GM19455 (cell line): ENCODE measurements around the gene SCN9A.
"Not testable (repeated sequence)": the region's sequence is repeated elsewhere in the genome, so short reads cannot be mapped to it uniquely, and the experiment has no call there.

Experiments used
- ATAC-seq: cut with Tn5 transposase; IDR thresholded peaks from one replicate; pipeline ENCODE4 v1.9.1; 2021; ENCODE audit not compliant: unreplicated experiment

Gene SCN9A

GRCh38 chr2:166376488-166376828 is 714 bp upstream of the SCN9A start:
- ATAC-seq = no peak

- peak; percentile 29 for ATAC-seq
Observed at GRCh38 chr2:166375195-166375735, 479 bp downstream of the SCN9A start.

GRCh38 chr2:166373951-166374350 is 1.8 kb downstream of the SCN9A start:
- ATAC-seq = no peak

- no peak for ATAC-seq
Observed at GRCh38 chr2:166373539-166373938, 2.2 kb downstream of the SCN9A start.

GRCh38 chr2:166373105-166373504 is 2.6 kb downstream of the SCN9A start:
- ATAC-seq = no peak

- no peak for ATAC-seq
Observed at GRCh38 chr2:166372046-166372445, 3.7 kb downstream of the SCN9A start.

- no peak for ATAC-seq
Observed at GRCh38 chr2:166365803-166366420, 9.8 kb downstream of the SCN9A start.

GRCh38 chr2:166365239-166365638 is 10.5 kb downstream of the SCN9A start:
- no peak for ATAC-seq

- no peak for ATAC-seq
Observed at GRCh38 chr2:166364476-166365161, 11.1 kb downstream of the SCN9A start.

- ATAC-seq = no peak
Observed at GRCh38 chr2:166361351-166362153, 14.2 kb downstream of the SCN9A start.

- no peak for ATAC-seq
Observed at GRCh38 chr2:166360906-166361305, 14.8 kb downstream of the SCN9A start.

GRCh38 chr2:166360426-166360825 is 15.3 kb downstream of the SCN9A start:
- ATAC-seq = no peak

GRCh38 chr2:166357950-166358321 is 17.8 kb downstream of the SCN9A start:
- ATAC-seq = not testable (repeated sequence)

- ATAC-seq = no peak
Observed at GRCh38 chr2:166357068-166357949, 18.4 kb downstream of the SCN9A start.

GRCh38 chr2:166351319-166351718 is 24.4 kb downstream of the SCN9A start:
- no peak for ATAC-seq

- ATAC-seq = no peak
Observed at GRCh38 chr2:166350525-166350924, 25.2 kb downstream of the SCN9A start.

- ATAC-seq = no peak
Observed at GRCh38 chr2:166344286-166345113, 31.2 kb downstream of the SCN9A start.

GRCh38 chr2:166343467-166343866 is 32.3 kb downstream of the SCN9A start:
- ATAC-seq = no peak

- no peak for ATAC-seq
Observed at GRCh38 chr2:166341426-166341825, 34.3 kb downstream of the SCN9A start.

GRCh38 chr2:166338831-166339339 is 36.9 kb downstream of the SCN9A start:
- no peak for ATAC-seq
